Stimulated activated CD8-positive, alpha-beta memory T cell treated with anti-CD3 and anti-CD28 coated beads, Interleukin-12 subunit alpha, Interleukin-12 subunit beta, amount 100 ng/mL, for 4 hours (primary cell): ENCODE results near the gene DST.

Experiments
- DNase-seq: peaks from one replicate; pipeline ENCODE4 v3.0.0-alpha.2; 2020; ENCODE audit warnings: low read depth

Gene DST

GRCh38 chr6:56642366-56643261, at the start of gene DST:
Gene DST (minus strand): TSS chr6:56642889.
- no peak for DNase-seq

DNA sequence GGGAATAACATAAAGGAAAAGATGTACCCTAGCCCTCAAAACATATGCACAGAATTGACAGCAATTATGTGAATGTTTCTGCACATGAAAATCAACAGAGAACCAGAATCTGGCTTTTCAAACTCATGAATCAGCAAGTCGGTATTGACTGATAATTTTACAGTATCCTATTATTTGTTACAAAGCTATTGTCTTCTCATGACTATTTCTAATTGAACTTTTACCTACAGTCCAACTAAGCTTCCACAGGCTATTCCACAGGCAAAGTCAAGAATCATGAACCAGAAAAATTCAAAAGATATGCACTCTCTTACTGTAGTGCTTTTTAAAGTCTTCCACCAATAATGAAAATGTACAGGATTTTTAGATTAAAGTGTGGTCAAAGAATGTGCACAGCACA, 49.1 kb upstream of the DST start:
- DNase-seq: no peak

DNA sequence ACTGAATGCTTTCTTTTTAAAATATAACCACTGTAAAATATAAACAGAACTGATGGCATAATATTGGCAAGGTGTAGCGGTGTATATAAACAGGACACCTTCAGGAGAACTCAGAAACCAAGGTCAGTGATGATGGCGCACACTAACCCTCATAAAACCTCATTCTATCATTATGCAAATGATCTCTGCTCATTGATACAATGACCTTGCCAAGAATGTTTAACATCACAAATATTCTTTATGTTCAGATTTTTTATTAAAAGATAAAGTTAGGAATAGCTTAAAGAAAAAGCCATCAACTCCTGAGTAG, 48.6 kb upstream of the DST start:
- no peak for DNase-seq

- no peak for DNase-seq
Observed at GRCh38 chr6:56690519-56691285, 48.0 kb upstream of the DST start.

DNA sequence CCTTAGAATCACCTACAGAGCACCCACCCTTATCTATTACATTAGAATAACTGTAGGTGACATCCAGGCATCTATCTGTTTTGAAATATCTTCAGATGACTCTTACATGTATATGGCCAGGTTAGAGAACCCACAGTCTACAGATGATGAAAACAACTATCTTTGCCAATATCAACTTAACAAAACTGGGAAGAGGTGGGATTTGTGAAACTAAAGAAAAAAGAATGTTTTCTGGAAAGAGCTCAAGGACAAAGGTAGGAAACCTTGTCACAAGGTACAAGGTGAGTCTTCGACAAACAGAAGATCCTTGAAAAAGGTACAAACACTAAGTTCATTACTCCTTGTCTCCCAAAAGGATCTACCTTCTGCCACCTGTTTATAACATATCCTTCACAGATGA, 47.0 kb upstream of the DST start:
- no peak for DNase-seq

- no peak for DNase-seq
Observed at GRCh38 chr6:56689114-56689513, 46.4 kb upstream of the DST start.

- no peak for DNase-seq
Observed at GRCh38 chr6:56688521-56688920, 45.8 kb upstream of the DST start.

DNA sequence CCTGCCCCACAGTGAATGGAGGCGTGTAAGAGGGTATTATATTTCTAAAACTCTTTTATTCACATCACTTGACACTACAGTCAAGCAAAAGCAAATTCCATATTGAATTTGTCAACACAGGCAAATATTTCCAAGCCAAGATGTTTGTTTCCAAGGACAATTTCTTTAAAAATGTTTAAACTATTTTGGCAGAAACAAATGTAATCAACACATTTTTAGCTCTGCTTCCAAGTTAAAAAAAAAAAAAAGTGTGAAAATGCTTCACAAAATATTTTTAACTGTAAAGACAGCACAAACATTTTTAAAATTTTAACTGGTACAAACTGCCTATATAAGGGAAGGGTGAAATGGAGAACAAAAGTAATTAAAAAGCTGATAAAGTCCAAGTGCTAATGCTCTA, 44.9 kb upstream of the DST start:
- DNase-seq: no peak

- no peak for DNase-seq
Observed at GRCh38 chr6:56686429-56686828, 43.7 kb upstream of the DST start.

DNA sequence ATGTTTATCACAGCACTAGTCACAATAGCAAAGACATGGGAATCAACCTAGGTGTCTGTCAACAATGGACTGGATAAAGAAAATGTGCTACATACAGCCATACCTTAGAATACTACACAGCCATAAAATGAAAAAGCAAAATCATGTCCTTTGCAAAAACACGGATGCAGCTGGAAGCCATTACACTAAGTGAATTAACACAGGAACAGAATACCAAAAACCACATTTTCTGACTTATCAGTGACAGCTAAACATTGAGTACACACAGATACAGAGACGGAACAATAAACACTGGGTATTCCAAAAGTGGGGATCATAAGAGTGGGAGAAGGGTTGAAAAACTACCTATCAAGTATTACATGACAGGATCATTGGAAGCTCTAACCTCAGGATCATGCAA, 43.3 kb upstream of the DST start:
- DNase-seq: no peak

DNA sequence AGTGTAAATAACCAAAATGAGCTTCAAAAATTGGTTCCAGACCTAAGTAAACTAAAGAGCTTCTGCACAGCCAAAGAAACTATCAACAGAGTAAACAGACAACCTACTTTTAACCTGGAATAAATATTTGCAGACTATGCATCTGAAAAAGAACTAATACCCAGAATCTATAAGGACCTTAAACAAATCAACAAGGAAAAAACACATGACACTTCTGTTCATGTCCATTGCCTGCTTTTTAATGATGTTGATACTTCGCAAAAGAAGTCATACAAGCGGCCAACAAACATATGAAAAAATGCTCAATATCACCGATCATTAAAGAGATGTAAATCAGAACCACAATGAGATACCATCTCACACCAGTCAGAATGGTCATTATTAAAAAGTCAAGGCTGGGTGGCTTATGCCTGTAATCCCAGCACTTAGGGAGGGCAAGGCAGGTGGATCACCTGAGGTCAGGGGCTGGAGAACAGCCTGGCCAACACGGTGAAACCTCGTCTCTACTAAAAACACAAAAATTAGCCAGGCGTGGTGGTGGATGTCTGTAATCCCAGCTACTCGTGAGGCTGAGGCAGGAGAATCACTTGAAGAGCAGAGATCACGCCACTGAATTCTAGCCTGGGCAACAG, 42.5 kb upstream of the DST start:
- DNase-seq: no peak

DNA sequence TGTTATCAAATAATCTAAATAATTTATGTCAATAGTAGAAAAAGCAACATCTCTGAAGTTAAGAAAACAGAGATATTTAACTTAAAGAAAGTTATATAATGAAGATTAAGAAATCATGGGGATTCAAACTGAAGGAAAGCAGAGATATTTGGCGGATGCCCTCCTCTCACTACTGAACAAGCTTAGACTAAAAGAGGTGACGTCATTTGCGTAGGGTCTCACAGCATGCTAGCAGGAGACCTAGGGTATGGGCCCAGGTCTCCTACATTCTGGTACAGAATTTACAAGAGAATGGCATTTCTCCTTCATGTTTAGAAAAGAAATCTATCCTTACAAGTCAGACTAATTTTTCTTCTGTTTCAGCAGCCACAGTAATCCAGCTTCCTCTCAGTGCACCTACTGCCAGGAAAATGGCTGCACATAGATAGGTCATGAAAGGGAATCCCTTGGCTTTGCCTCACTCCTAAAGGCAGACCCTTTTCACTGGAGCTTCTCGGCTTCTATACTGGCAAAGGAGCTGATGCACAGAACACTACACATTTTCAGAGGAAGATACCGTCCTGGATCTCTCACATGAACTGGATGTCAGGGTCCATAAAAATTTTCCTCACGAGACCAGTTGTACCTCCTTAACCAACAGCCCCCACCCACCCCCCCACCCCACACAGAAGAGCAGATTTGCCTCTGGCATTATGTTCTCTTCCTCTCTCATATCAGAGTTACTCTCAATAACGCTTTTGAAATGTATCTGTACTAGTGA, 41.8 kb upstream of the DST start:
- DNase-seq: no peak

DNA sequence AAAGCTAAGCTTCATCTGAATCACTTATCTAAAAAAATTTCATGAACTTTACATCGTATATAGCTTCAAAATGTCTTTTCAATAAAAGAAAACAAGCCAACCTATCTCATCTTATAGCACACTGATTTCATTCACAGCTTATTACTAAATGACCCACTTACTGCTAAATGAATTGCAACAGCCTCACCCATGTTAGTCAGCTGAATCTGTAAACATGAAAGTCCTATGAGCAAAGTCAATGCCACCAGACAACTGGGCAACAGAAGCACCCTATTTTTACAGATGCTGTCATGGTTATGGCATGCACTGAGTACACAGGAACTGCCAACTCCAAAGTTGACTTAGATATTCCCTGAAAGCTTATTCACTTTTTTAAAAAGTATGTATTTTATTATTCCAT, 41.2 kb upstream of the DST start:
- DNase-seq: no peak

GRCh38 chr6:56682635-56683034, 39.9 kb upstream of the DST start:
- no peak for DNase-seq

DNA sequence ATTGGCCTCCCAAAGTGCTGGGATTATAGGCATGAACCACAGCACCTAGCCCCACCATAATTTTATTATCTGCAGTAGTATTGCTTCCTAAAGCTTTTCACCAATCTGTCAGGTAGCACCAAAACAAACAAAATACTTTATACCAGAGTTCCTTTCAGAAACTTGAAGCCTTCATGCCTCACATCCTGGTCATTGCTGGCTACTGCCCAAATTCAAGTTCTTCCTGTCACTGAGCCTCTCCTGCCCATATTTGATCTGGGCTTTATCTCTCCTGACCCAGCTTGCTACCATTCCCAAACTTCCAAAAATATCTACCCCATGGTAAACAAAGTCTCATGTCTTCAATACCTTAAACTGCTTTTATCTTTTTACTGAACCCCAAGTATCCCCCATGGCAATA, 34.9 kb upstream of the DST start:
- no peak for DNase-seq

DNA sequence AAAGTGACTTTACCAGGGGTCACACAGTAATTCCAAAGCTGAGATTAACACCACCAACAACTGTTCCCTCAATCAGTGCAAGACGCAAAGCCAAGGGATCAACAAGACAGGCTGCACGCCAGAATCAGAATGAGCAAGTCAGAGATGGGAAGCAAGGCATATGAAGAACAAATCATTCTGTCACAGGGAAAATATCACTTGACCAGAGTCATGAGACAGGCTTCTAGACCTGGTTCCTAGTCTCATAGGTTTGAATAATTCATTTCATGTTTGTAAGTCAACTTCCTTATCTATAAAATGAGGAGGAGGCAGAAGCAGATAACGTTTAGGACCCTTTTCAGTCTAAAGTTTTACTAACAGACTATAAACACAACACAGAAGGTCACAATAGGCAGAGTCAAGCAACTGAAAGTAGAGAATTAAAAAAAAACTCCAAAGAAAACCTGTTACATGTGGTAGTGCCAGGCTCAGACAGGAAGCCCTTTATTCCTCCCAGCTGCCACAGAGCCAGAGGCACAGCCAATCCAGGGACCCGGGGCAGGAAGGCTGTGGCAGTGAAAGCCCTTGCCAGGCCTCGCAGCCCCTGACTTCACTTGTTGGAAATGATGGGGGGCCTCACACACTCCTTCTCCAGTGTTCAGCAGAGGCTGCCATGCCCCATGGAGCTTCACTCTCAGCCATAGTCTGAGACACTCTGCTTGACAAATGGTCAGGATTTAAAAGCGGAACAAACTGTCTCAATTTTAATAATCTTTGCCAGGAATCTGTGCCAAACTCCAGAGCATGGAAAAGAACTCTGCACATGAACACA, 29.2 kb upstream of the DST start:
- DNase-seq: no peak

- no peak for DNase-seq
Observed at GRCh38 chr6:56671160-56671559, 28.5 kb upstream of the DST start.

GRCh38 chr6:56669041-56669440, 26.4 kb upstream of the DST start:
- no peak for DNase-seq

- no peak for DNase-seq
Observed at GRCh38 chr6:56668158-56668557, 25.5 kb upstream of the DST start.

- DNase-seq: no peak
Observed at GRCh38 chr6:56667336-56667735, 24.6 kb upstream of the DST start.

DNA sequence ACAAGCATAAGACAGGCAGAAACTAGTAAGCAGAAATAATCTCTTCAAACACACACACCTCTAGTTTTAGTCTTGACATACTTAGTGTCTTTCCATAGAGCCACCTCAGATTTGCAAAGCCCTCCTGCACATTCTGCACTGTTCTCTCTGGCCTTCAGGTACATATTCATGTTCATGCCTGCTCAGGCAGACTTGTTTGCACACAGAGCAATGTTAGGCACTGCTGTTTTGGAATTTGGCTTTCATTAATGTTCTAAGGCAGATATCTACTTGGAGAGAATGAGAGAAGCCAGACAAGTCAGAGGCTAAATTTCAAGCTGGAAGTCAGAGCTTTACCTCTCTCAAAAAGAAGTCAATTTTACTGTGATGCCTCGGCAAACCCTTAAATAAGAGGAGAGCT, 21.3 kb upstream of the DST start:
- DNase-seq: no peak

DNA sequence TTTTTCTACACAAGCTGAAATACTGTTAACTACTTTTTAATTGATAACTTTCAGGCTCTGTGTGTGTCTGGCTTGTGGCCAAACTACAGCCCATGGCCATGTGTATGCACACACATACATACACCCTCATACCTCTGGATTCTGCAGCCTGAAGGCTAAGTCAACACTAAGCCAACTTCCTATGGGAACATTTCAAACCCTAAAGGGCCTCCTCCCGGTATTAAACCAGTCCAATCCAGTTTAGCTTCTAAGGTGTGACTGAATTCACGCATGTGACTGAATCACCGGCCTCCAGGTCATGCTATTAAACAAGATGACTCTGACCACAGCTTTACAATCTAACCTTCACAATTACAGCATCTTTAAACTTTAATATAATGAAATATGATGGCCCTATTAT, 20.7 kb upstream of the DST start:
- no peak for DNase-seq
